Stomach (tissue), 9 donors: Measurements from ENCODE around the gene CHGA. TPM values are rescaled to one million over a fixed set of nuclear protein-coding genes. Genes with fewer than 3 reads are reported as not detected.

ENCODE experiments used
- DNase-seq, 2 donors: peaks; one replicate each; pipeline versions ENCODE4 v3.0.0 to v3.0.0-alpha.2; 2013 to 2019
- H3K27ac ChIP-seq, 5 donors: fragments of 200-600 bp in 4 of 5; sonication (generic) in 4 of 5; one replicate each; pipeline ENCODE4 v1.5.1; 2013 to 2019; ENCODE audit warnings: mild to moderate bottlenecking in 1 of 5, moderate library complexity in 1 of 5
- H3K27me3 ChIP-seq, 3 donors: fragments of 200-600 bp; sonication (generic); one replicate each; pipeline ENCODE4 v1.5.1; 2017 to 2019; ENCODE audit warnings: mixed run types in 1 of 3
- H3K36me3 ChIP-seq, 4 donors: fragments of 200-600 bp; sonication (generic); 1 replicate in 3 of 4; 2 replicates in 1 of 4; pipeline ENCODE4 v1.5.1; 2016 to 2019
- H3K4me1 ChIP-seq, 4 donors: fragments of 200-600 bp; sonication (generic); one replicate each; pipeline ENCODE4 v1.5.1; 2016 to 2019
- H3K4me3 ChIP-seq, 4 donors: fragments of 200-600 bp; sonication (generic) in 3 of 4; one replicate each; pipeline ENCODE4 v1.5.1; 2016 to 2019; ENCODE audit warnings: mild to moderate bottlenecking in 1 of 4
- H3K9me3 ChIP-seq, 4 donors: fragments of 200-600 bp; sonication (generic); one replicate each; pipeline ENCODE4 v1.5.1; 2016 to 2019
- CTCF ChIP-seq, 7 experiments: fragments of 450-650 bp in 4 of 7; fragments of 200-600 bp in 3 of 7; sonication (generic) in 3 of 7; IDR thresholded peaks; one replicate each; pipeline ENCODE4 v1.5.1; 2016 to 2019; ENCODE audit warnings: antibody characterized with exemption in 7 of 7, control low read depth in 2 of 7, mild to moderate bottlenecking in 1 of 7
- EP300 ChIP-seq: sonication (generic); formaldehyde crosslinking; IDR thresholded peaks from one replicate; pipeline ENCODE4 v1.6.1; 2017; ENCODE audit warnings: antibody characterized with exemption
- POLR2A ChIP-seq, 4 donors: fragments of 450-650 bp; IDR thresholded peaks; one replicate each; pipeline ENCODE4 v1.6.1; 2016; ENCODE audit warnings: antibody characterized with exemption in 4 of 4, control low read depth in 2 of 4, mild to moderate bottlenecking in 1 of 4, moderate library complexity in 1 of 4
- POLR2AphosphoS5 ChIP-seq, 3 donors: sonication (generic); formaldehyde crosslinking; IDR thresholded peaks; one replicate each; pipeline ENCODE4 v1.6.1; 2016; ENCODE audit warnings: antibody characterized with exemption in 3 of 3
- WGBS, 5 donors: extraction: QIAGEN DNeasy Blood & Tissue Kit in 3 of 5; methylation state at CpG; one replicate each; pipeline versions ENCODE4 v1.1.5 to v1.1.7; 2013 to 2018; 5-methylcytosine and 5-hydroxymethylcytosine counted together
- intact Hi-C: fragments of 100-400 bp; cut with DNase I; formaldehyde crosslinking; loops from one replicate; pipeline ENCODE4 v1.15.1; 2023; ENCODE audit warnings: low total_unique reads
- polyA plus RNA-seq, 3 donors: library from polyadenylated mRNA; stranded (reverse); fragments of 200-250 nt; gene quantifications; one replicate each; pipeline ENCODE4 v1.2.3, GENCODE V29; 2013
- total RNA-seq, 5 donors: library from RNA; depleted of rRNA; stranded (reverse); fragments of >200 nt; gene quantifications; one replicate each; pipeline versions ENCODE4 v1.1.0 to v1.2.3, GENCODE V29; 2014 to 2016
- donor health status: healthy with polysubstance abuse.
- donor health status: Bipolar disorder and iron deficiency.
- donor health status: healthy.

Gene CHGA
- total and polyA plus RNA-seq, 8 donors = 2.3 to 455 (median 132) TPM

- no peak for TF ChIP-seq EP300
- no peak for TF ChIP-seq POLR2AphosphoS5 (IDR thresholded peaks at IDR 0.05)
- no peak for TF ChIP-seq CTCF (IDR thresholded peaks at IDR 0.05)
- TF ChIP-seq POLR2A (IDR thresholded peaks at IDR 0.05) = no peak
- WGBS, 5 donors = 29 to 39% (median 37%) methylated on average over 7 of the region's 7 CpGs
- intact Hi-C loops = no loop called here
- DNase-seq = peak in 1 of 2 donors; percentile 64
- Histone ChIP-seq H3K27me3 (peaks cover 0 to 19% (median 0%) of the 10 kb centered on the region in 3 donors), H3K9me3 (peaks cover 0 to 34% (median 24%) of the 10 kb centered on the region in 4 donors), H3K27ac (peak overlapping the region in 1 of 5 donors; percentile 14), H3K36me3 (no peaks in the 10 kb centered on the region), H3K4me3 (no peak overlapping the region), H3K4me1 (no peaks in the 10 kb centered on the region)
These were observed 31.9 kb upstream of the CHGA start for GRCh38 chr14:92890830-92891588.

- no peaks in the 10 kb centered on the region for H3K4me1 ChIP-seq
- peaks cover 0 to 17% (median 0%) of the 10 kb centered on the region in 3 donors for H3K27me3 ChIP-seq
- TF ChIP-seq CTCF (IDR thresholded peaks at IDR 0.05) (no peak), POLR2AphosphoS5 (IDR thresholded peaks at IDR 0.05) (no peak), POLR2A (IDR thresholded peaks at IDR 0.05) (no peak), EP300 (no peak)
- no peak overlapping the region for H3K27ac ChIP-seq
- intact Hi-C loops = no loop called here
- DNase-seq = no peak
- H3K9me3 ChIP-seq = peaks cover 0 to 34% (median 24%) of the 10 kb centered on the region in 4 donors
- no peaks in the 10 kb centered on the region for H3K36me3 ChIP-seq
- H3K4me3 ChIP-seq = no peak overlapping the region
These were observed 30.4 kb upstream of the CHGA start for GRCh38 chr14:92892589-92892988.

GRCh38 chr14:92895352-92895878 is 27.5 kb upstream of the CHGA start:
- 78 to 88% (median 83%) methylated on average over 4 of the region's 4 CpGs for WGBS, 5 donors
- H3K36me3 ChIP-seq = no peaks in the 10 kb centered on the region
- intact Hi-C loops = no loop called here
- TF ChIP-seq EP300 (no peak), POLR2A (IDR thresholded peaks at IDR 0.05) (no peak), POLR2AphosphoS5 (IDR thresholded peaks at IDR 0.05) (no peak), CTCF (IDR thresholded peaks at IDR 0.05) (no peak)
- peaks cover 0 to 38% (median 0%) of the 10 kb centered on the region in 3 donors for H3K27me3 ChIP-seq
- no peak overlapping the region for H3K27ac ChIP-seq
- H3K9me3 ChIP-seq = peaks cover 0 to 34% (median 24%) of the 10 kb centered on the region in 4 donors
- DNase-seq = no peak
- H3K4me3 ChIP-seq = no peak overlapping the region
- H3K4me1 ChIP-seq = no peaks in the 10 kb centered on the region

GRCh38 chr14:92897922-92898565 is 24.9 kb upstream of the CHGA start:
- Histone ChIP-seq H3K9me3 (peaks cover 0 to 21% (median 15%) of the 10 kb centered on the region in 4 donors), H3K27ac (no peak overlapping the region), H3K4me3 (no peak overlapping the region), H3K4me1 (no peaks in the 10 kb centered on the region), H3K36me3 (no peaks in the 10 kb centered on the region), H3K27me3 (peaks cover 0 to 57% (median 13%) of the 10 kb centered on the region in 3 donors)
- TF ChIP-seq POLR2AphosphoS5 (IDR thresholded peaks at IDR 0.05) = no peak
- TF ChIP-seq EP300 = no peak
- DNase-seq = no peak
- whole genome bisulfite sequencing, 5 donors = 62 to 85% (median 71%) methylated on average over 5 of the region's 5 CpGs
- intact Hi-C loops = no loop called here
